Activated CD8-positive, alpha-beta memory T cell treated with anti-CD3 and anti-CD28 coated beads, Interleukin-2, amount 50 U/mL, for 1 hour (primary cell): ENCODE data around the gene DNMBP.

Experiments
- DNase-seq: peaks from one replicate; pipeline ENCODE4 v3.0.0-alpha.2; 2020; ENCODE audit errors: extremely low read depth

The DNMBP gene, protein sequence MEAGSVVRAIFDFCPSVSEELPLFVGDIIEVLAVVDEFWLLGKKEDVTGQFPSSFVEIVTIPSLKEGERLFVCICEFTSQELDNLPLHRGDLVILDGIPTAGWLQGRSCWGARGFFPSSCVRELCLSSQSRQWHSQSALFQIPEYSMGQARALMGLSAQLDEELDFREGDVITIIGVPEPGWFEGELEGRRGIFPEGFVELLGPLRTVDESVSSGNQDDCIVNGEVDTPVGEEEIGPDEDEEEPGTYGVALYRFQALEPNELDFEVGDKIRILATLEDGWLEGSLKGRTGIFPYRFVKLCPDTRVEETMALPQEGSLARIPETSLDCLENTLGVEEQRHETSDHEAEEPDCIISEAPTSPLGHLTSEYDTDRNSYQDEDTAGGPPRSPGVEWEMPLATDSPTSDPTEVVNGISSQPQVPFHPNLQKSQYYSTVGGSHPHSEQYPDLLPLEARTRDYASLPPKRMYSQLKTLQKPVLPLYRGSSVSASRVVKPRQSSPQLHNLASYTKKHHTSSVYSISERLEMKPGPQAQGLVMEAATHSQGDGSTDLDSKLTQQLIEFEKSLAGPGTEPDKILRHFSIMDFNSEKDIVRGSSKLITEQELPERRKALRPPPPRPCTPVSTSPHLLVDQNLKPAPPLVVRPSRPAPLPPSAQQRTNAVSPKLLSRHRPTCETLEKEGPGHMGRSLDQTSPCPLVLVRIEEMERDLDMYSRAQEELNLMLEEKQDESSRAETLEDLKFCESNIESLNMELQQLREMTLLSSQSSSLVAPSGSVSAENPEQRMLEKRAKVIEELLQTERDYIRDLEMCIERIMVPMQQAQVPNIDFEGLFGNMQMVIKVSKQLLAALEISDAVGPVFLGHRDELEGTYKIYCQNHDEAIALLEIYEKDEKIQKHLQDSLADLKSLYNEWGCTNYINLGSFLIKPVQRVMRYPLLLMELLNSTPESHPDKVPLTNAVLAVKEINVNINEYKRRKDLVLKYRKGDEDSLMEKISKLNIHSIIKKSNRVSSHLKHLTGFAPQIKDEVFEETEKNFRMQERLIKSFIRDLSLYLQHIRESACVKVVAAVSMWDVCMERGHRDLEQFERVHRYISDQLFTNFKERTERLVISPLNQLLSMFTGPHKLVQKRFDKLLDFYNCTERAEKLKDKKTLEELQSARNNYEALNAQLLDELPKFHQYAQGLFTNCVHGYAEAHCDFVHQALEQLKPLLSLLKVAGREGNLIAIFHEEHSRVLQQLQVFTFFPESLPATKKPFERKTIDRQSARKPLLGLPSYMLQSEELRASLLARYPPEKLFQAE (N-terminal part only)

GRCh38 chr10:100009793-100010676, at the start of gene DNMBP:
Gene DNMBP, minus strand, starts transcription at chr10:100009947. Its CDS starts 37,823 bp downstream, at chr10:99972124.
- peak; percentile 36 for DNase-seq

DNA sequence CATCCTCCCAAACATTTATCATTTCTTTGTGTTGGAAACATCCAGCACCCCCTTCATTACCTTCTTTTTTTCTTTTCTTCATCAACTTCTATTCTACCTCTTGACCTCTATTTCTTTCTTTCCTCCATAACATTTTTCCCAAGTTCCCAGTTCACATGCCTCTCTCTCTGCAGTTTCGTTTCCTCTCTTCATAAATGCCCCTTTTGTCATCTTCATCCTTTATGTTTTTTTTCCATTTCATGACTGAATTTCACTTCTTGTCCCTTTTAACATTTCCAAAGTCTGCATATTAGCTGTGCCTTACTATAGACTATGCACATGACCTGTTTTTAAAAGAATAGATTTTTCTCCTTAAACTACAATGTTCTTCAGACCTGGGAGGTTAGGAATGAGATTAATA, 48.2 kb upstream of the DNMBP start:
- no peak for DNase-seq

- no peak for DNase-seq
These were observed 44.1 kb upstream of the DNMBP start for GRCh38 chr10:100053686-100054460.

- DNase-seq: peak; percentile 55
These were observed 36.3 kb upstream of the DNMBP start for GRCh38 chr10:100046021-100046486.

DNA sequence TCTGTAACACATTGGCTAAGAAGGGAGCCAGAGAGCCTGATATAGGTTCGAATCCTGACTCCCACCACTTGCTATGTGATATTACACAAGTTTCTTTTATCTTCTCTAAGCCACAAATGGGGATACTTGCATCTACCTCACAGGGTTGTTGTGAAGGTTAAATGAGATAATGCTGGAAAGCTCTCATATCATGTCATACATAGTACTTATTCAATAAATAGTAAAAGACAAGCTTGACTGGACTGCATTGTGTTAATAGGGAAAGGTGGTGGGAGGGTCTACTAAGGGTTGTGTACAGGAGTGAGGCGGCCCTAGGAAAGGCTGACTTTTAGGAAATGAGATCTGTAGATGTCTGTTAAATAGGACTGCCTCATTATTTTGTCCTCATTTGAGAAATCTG, 35.8 kb upstream of the DNMBP start:
- DNase-seq: no peak

DNA sequence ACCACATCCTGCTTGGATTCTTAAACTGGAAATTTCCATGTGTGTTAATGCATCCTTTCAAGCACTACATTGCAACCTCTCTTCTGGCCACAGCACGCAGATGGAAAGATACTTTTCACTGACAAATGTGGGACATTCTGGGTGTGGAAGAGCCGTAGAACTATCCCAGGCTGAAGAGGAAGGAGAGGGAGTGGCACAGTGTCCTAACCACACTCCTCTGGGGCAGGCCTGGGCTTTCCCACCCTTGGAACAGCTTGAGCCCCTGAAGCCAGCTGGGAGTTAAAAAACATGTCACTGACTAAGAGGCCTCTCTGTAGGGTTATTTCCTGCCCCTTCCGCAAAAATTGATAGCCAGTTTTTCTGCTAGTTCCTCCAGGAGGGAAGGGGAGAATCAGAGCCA, 34.0 kb upstream of the DNMBP start:
- no peak for DNase-seq

GRCh38 chr10:100043344-100043743, 33.6 kb upstream of the DNMBP start:
- no peak for DNase-seq

DNA sequence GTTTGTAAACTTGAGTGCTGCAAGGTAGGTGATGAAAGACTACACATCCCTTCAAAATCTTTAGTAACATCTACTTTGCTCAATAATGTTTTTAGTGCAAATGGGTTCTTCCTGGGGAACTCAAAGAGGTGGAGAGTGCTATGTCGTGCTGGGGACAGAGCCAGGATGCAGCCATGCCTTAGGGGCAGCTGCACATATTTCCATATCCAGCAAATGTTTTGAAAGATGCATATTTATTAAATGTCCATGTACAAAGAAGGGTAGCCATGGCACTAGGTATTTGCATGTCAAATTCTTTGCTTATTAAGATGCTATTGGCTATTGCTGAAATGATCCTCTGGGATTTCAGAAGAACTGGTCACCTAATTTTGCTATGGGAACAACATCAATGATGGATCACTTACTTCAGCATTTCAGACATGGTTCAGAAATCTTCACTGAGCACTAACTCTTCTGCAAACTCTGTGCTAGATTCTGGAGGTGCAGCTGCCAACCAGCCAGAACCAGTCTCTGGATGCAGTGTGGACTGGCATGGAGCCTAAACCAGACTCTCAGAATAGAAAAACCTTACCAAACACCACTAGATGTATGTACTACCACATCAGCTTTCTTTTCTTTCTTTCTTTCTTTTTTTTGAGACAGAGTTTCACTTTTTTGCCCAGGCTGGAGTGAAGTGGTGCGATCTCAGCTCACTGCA, 31.7 kb upstream of the DNMBP start:
- no peak for DNase-seq

GRCh38 chr10:100038561-100039071, 28.9 kb upstream of the DNMBP start:
- no peak for DNase-seq

GRCh38 chr10:100037758-100038315, 28.1 kb upstream of the DNMBP start:
- DNase-seq: no peak

DNA sequence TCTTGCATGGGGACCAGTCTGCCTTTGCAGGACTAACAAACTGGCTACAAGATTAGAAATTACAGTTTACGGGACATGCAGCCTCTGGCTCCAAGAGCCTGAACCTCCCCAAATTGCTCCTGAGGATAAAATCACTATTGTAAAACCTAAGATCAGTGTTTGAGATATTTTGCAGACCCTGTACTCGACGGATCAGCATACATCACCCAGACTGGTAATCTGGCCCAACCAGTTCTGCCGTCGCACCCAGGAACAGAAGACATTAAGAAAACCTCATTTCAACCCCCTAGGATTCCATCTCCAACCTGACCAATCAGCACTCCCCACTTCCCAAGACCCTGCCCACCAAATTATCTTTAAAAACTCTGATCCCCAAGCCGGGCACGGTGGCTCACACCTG, 27.1 kb upstream of the DNMBP start:
- DNase-seq: no peak

DNA sequence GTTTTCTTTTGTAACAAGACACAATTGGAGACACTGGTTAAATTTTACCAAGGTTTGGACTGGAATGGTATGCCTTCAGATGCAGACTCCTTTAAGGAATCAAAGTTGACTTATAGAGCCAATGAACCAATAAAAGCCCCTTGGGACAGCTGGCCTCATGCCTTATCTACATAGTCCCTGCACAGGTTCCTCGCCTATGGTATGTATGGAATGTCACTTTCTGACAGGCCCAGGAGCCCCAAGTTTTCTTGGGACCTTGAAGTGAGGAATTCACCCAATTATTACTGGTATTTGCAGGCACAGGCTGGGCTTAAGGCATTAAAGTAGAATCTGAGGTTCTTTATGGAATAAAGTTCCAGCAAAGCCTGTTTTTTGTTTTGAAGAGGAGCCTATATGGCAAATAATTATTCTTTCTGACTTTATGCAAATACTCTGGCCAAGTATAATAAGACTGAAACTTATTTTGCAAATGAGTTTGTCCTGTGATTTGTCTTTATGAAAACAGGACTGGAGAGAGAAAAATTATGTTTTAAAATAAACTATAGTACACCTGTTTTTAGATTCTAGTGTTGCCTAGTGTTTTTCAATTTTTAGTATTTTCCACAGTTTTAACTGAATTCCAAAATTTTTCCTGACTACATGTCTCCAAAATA, 24.1 kb upstream of the DNMBP start:
- DNase-seq: no peak

DNA sequence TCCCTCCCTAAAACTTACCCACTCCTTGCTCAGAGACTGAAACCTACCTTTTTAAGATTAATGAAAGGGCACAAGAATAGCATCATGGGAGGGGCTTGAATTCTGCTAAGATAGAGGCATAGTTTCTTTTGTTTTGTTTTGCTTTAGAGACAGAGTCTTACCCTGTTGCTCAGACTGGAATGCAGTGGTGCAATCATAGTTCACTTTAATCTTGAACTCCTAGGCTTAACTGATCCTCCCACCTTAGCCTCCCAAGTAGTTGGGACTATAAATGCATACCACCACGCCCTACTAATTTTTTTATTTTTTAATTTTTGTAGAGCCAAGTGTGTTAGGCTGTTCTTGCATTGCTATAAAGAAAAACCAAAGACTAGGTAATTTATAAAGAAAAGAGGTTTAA, 17.7 kb upstream of the DNMBP start:
- no peak for DNase-seq

DNA sequence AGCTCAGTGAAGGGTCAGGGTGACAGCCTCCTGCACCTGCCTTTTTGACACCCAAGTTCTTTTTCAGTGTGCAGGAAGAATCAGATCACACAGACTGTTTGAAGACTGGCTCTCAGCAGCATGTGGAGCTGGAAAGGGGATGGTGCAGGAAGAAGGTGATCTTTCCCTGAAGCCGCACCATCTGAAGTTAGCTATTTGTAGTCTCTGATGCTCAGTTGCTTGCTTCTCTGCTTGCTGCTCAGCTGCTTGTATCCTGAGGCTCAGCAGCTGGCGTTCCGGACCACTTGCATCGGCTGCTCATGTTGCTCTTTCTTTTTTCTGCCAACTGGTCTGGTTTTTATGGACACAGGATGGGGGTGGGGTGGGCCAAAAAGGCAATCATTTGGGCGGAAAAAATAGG, 15.8 kb upstream of the DNMBP start:
- DNase-seq: no peak

GRCh38 chr10:100024748-100025147, 15.0 kb upstream of the DNMBP start:
- DNase-seq: no peak

GRCh38 chr10:100022403-100022802, 12.7 kb upstream of the DNMBP start:
- DNase-seq: no peak

- no peak for DNase-seq
These were observed 11.6 kb upstream of the DNMBP start for GRCh38 chr10:100021322-100021721.

- DNase-seq: no peak
These were observed 11.1 kb upstream of the DNMBP start for GRCh38 chr10:100020886-100021253.
